Measurements from ENCODE around the gene RTTN.

The RTTN gene

DNA sequence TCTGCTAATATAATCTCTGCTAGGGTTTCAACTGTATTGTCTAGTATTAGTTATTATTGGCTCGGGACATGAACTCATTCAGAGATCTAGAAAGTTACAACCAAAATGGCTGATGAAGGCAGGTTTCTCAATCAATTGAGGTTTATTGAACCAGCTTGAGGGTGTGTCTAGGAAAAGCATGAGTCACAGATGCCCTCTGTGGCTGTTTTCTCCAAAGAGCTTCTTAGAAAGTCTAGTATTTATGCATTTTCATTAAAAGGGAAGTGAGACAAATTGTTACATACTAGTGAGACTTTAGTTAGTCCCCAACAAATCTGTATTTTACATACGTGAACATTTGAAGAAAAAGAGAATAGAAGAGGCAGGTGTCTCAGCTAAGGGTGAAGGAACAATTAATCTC is 23.0 kb upstream of the RTTN start:
- Histone ChIP-seq H3K27ac (ENCODE audit: low read depth, low read length) (no peak overlapping the region), H3K9me3 (ENCODE audit: insufficient read depth, low read depth, low read length) (no peaks in the 10 kb centered on the region), H2BK12ac (ENCODE audit: low read length) (no peak overlapping the region), H2BK5ac (ENCODE audit: low read depth, low read length, poor library complexity) (no peak overlapping the region), H3K23ac (ENCODE audit: low read length) (no peak overlapping the region), H3K4me2 (ENCODE audit: low read length) (no peak overlapping the region), H3K9ac (ENCODE audit: low read length) (no peak overlapping the region), H3K4ac (ENCODE audit: low read depth, low read length) (no peak overlapping the region), H3K18ac (ENCODE audit: low read length) (no peak overlapping the region), H2BK120ac (ENCODE audit: insufficient read depth, low read length, poor library complexity) (no peak overlapping the region), H4K91ac (ENCODE audit: low read depth, low read length) (no peak overlapping the region), H3K4me1 (ENCODE audit: control insufficient read depth in 1 of 2, insufficient read depth in 2 of 2, low read length in 2 of 2) (no peaks in the 10 kb centered on the region), H2AFZ (ENCODE audit: insufficient read depth, low read length, poor library complexity) (no peak overlapping the region), H3K27me3 (ENCODE audit: insufficient read depth, low read length) (no peaks in the 10 kb centered on the region), H4K8ac (ENCODE audit: low read depth, low read length) (no peak overlapping the region), H3K36me3 (ENCODE audit: control insufficient read depth in 1 of 2, insufficient read depth in 2 of 2, low read length in 2 of 2) (no peaks in the 10 kb centered on the region), H3K79me1 (ENCODE audit: low read length) (no peaks in the 10 kb centered on the region), H3K14ac (ENCODE audit: low read length) (no peak overlapping the region), H3K4me3 (ENCODE audit: low read depth, low read length) (no peak overlapping the region), H4K12ac (ENCODE audit: low read depth, low read length) (no peak overlapping the region), H3K79me2 (ENCODE audit: control insufficient read depth, insufficient read depth, low read length, poor library complexity) (no peaks in the 10 kb centered on the region), H2AK5ac (ENCODE audit: low read length) (no peak overlapping the region)
- no CpG with 5 or more reads among the region's 2 CpGs for WGBS (ENCODE audit: extremely low coverage, insufficient coverage, insufficient read length)
- DNase-seq = peak in 1 of 2 donors; percentile 16

DNA sequence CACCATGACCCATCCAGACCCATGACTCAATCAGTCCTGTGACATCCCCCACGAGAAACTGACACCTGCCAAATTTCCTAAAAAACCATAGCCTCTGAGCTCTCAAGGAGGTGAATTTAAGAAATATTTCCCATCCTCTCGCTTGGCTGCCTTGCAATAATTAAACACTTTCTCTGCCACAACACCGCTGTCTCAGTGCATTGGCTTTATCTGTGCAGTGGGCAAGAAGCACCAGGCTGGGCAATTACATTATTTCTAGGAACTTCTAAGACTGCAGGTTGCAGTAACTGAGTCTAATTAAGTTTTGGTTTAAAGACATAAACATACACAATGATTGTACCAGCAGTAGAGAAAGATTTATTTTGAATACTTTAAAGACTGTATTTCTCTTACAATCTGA is 22.0 kb upstream of the RTTN start:
- Histone ChIP-seq H4K8ac (ENCODE audit: low read depth, low read length) (no peak overlapping the region), H2BK5ac (ENCODE audit: low read depth, low read length, poor library complexity) (no peak overlapping the region), H2BK120ac (ENCODE audit: insufficient read depth, low read length, poor library complexity) (no peak overlapping the region), H2AK5ac (ENCODE audit: low read length) (no peak overlapping the region), H2AFZ (ENCODE audit: insufficient read depth, low read length, poor library complexity) (no peak overlapping the region), H4K91ac (ENCODE audit: low read depth, low read length) (no peak overlapping the region), H3K18ac (ENCODE audit: low read length) (no peak overlapping the region), H3K23ac (ENCODE audit: low read length) (no peak overlapping the region), H3K4me2 (ENCODE audit: low read length) (no peak overlapping the region), H3K36me3 (ENCODE audit: control insufficient read depth in 1 of 2, insufficient read depth in 2 of 2, low read length in 2 of 2) (no peaks in the 10 kb centered on the region), H3K27ac (ENCODE audit: low read depth, low read length) (no peak overlapping the region), H2BK12ac (ENCODE audit: low read length) (no peak overlapping the region), H4K12ac (ENCODE audit: low read depth, low read length) (no peak overlapping the region), H3K79me1 (ENCODE audit: low read length) (no peaks in the 10 kb centered on the region), H3K9me3 (ENCODE audit: insufficient read depth, low read depth, low read length) (no peaks in the 10 kb centered on the region), H3K14ac (ENCODE audit: low read length) (no peak overlapping the region), H3K4ac (ENCODE audit: low read depth, low read length) (no peak overlapping the region), H3K4me1 (ENCODE audit: control insufficient read depth in 1 of 2, insufficient read depth in 2 of 2, low read length in 2 of 2) (no peaks in the 10 kb centered on the region), H3K79me2 (ENCODE audit: control insufficient read depth, insufficient read depth, low read length, poor library complexity) (no peaks in the 10 kb centered on the region), H3K9ac (ENCODE audit: low read length) (no peak overlapping the region), H3K4me3 (ENCODE audit: low read depth, low read length) (no peak overlapping the region), H3K27me3 (ENCODE audit: insufficient read depth, low read length) (no peaks in the 10 kb centered on the region)
- DNase-seq = no peak
- no CpG with 5 or more reads among the region's 3 CpGs for WGBS (ENCODE audit: extremely low coverage, insufficient coverage, insufficient read length)

DNA sequence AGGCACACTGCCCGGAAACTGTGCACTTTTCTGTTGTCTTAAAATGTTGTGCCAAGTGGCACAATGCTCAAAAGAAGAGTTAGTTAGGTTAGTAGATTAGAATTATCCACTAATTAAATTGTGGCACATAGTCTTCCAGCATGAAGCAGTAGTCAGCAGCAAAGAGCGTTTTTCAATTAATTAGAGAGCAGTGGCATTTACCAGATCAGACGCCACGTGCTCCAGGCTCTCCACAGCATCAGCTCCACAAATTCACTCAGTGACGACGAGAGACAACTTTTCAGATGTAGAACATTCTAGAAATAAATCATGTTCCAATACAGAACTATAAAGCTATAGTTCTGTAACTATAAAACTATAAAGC is 16.4 kb upstream of the RTTN start:
- Histone ChIP-seq H3K4me1 (ENCODE audit: control insufficient read depth in 1 of 2, insufficient read depth in 2 of 2, low read length in 2 of 2) (no peaks in the 10 kb centered on the region), H3K23ac (ENCODE audit: low read length) (no peak overlapping the region), H4K8ac (ENCODE audit: low read depth, low read length) (no peak overlapping the region), H2BK120ac (ENCODE audit: insufficient read depth, low read length, poor library complexity) (no peak overlapping the region), H3K14ac (ENCODE audit: low read length) (no peak overlapping the region), H2BK12ac (ENCODE audit: low read length) (no peak overlapping the region), H3K27ac (ENCODE audit: low read depth, low read length) (no peak overlapping the region), H2BK5ac (ENCODE audit: low read depth, low read length, poor library complexity) (no peak overlapping the region), H2AFZ (ENCODE audit: insufficient read depth, low read length, poor library complexity) (no peak overlapping the region), H3K18ac (ENCODE audit: low read length) (no peak overlapping the region), H3K27me3 (ENCODE audit: insufficient read depth, low read length) (no peaks in the 10 kb centered on the region), H2AK5ac (ENCODE audit: low read length) (no peak overlapping the region), H3K4ac (ENCODE audit: low read depth, low read length) (no peak overlapping the region), H3K4me2 (ENCODE audit: low read length) (no peak overlapping the region), H4K12ac (ENCODE audit: low read depth, low read length) (no peak overlapping the region), H3K9me3 (ENCODE audit: insufficient read depth, low read depth, low read length) (no peaks in the 10 kb centered on the region), H3K9ac (ENCODE audit: low read length) (no peak overlapping the region), H3K4me3 (ENCODE audit: low read depth, low read length) (no peak overlapping the region), H3K36me3 (ENCODE audit: control insufficient read depth in 1 of 2, insufficient read depth in 2 of 2, low read length in 2 of 2) (no peaks in the 10 kb centered on the region), H3K79me2 (ENCODE audit: control insufficient read depth, insufficient read depth, low read length, poor library complexity) (no peaks in the 10 kb centered on the region), H4K91ac (ENCODE audit: low read depth, low read length) (no peak overlapping the region), H3K79me1 (ENCODE audit: low read length) (no peaks in the 10 kb centered on the region)
- DNase-seq = no peak
- no CpG with 5 or more reads among the region's 6 CpGs for WGBS (ENCODE audit: extremely low coverage, insufficient coverage, insufficient read length)

DNA sequence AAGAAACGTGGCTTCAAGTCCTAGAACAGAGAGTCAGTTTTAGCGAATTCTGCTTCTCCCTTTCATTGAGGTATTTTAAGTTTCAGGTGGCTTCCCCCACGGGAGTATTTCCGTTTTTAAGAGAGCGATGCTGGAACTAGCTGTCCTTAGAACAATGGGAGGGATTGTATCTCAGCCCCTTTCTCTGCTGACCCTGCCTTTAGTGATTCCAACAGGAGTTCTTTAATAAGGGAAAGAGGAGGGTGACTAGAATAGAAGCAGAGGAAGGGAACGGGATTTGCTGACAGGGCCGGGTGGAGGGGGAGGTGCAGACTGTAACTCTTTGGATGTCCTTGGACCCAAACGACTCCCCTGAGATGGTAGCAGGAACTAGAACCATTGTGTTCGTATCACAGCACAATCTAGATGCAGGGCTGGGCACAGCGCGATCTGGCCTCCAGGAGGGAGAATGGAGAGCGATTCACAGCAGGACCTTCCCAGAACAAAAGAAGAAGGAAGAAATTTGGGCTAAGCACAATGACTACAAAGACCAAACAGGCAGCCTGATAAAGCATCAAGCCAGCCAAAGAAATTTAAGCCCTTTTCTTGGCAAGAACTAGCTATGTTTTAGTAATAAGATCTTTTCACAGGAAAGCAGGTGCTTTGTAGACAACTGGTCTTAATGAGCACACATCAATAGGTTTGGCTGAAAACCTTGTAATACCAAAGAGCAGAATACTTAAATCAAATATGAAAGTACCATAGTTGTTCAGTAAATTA is 15.8 kb upstream of the RTTN start:
- Histone ChIP-seq H2BK12ac (ENCODE audit: low read length) (no peak overlapping the region), H3K4me2 (ENCODE audit: low read length) (no peak overlapping the region), H2BK120ac (ENCODE audit: insufficient read depth, low read length, poor library complexity) (no peak overlapping the region), H4K91ac (ENCODE audit: low read depth, low read length) (no peak overlapping the region), H3K9ac (ENCODE audit: low read length) (no peak overlapping the region), H2AFZ (ENCODE audit: insufficient read depth, low read length, poor library complexity) (no peak overlapping the region), H3K79me2 (ENCODE audit: control insufficient read depth, insufficient read depth, low read length, poor library complexity) (no peaks in the 10 kb centered on the region), H4K8ac (ENCODE audit: low read depth, low read length) (no peak overlapping the region), H2AK5ac (ENCODE audit: low read length) (no peak overlapping the region), H3K27me3 (ENCODE audit: insufficient read depth, low read length) (no peaks in the 10 kb centered on the region), H3K4ac (ENCODE audit: low read depth, low read length) (no peak overlapping the region), H3K18ac (ENCODE audit: low read length) (no peak overlapping the region), H3K4me1 (ENCODE audit: control insufficient read depth in 1 of 2, insufficient read depth in 2 of 2, low read length in 2 of 2) (no peaks in the 10 kb centered on the region), H3K4me3 (ENCODE audit: low read depth, low read length) (no peak overlapping the region), H3K23ac (ENCODE audit: low read length) (no peak overlapping the region), H3K36me3 (ENCODE audit: control insufficient read depth in 1 of 2, insufficient read depth in 2 of 2, low read length in 2 of 2) (no peaks in the 10 kb centered on the region), H3K79me1 (ENCODE audit: low read length) (no peaks in the 10 kb centered on the region), H3K14ac (ENCODE audit: low read length) (no peak overlapping the region), H2BK5ac (ENCODE audit: low read depth, low read length, poor library complexity) (no peak overlapping the region), H3K27ac (ENCODE audit: low read depth, low read length) (no peak overlapping the region), H4K12ac (ENCODE audit: low read depth, low read length) (no peak overlapping the region), H3K9me3 (ENCODE audit: insufficient read depth, low read depth, low read length) (no peaks in the 10 kb centered on the region)
- no peak for DNase-seq
- WGBS (ENCODE audit: extremely low coverage, insufficient coverage, insufficient read length) = no CpG with 5 or more reads among the region's 12 CpGs
